GM18498 (cell line): ENCODE measurements around the gene LTBP4.
A peak's percentile ranks its signal among the peaks of the same experiment; 100 is the strongest.
"Not testable (repeated sequence)": the region's sequence is repeated elsewhere in the genome, so short reads cannot be mapped to it uniquely, and the experiment has no call there.

Experiments used
- ATAC-seq: cut with Tn5 transposase; IDR thresholded peaks from one replicate; pipeline ENCODE4 v1.9.1; 2021; ENCODE audit warnings: mild to moderate bottlenecking, moderate library complexity; ENCODE audit not compliant: unreplicated experiment

LTBP4 gene

GRCh38 chr19:40576585-40577451 is 24.4 kb upstream of the LTBP4 start, which contains the start of gene SHKBP1:
SHKBP1 (plus strand) TSS chr19:40576873; CDS start chr19:40576900, 27 bp downstream.
- ATAC-seq, result peak; percentile 97

GRCh38 chr19:40578442-40578908 is 22.7 kb upstream of the LTBP4 start:
- ATAC-seq, result no peak

- ATAC-seq, result no peak
Observed at GRCh38 chr19:40580619-40581018, 20.6 kb upstream of the LTBP4 start.

GRCh38 chr19:40581531-40581930 is 19.6 kb upstream of the LTBP4 start:
- ATAC-seq, result no peak

GRCh38 chr19:40582467-40582866 is 18.7 kb upstream of the LTBP4 start:
- ATAC-seq, result no peak

GRCh38 chr19:40583283-40583682 is 17.9 kb upstream of the LTBP4 start:
- no peak for ATAC-seq

- ATAC-seq, result no peak
Observed at GRCh38 chr19:40584007-40584406, 17.2 kb upstream of the LTBP4 start.

- no peak for ATAC-seq
Observed at GRCh38 chr19:40585241-40585981, 15.8 kb upstream of the LTBP4 start.

- ATAC-seq, result no peak
Observed at GRCh38 chr19:40585982-40586422, 15.2 kb upstream of the LTBP4 start.

- no peak for ATAC-seq
Observed at GRCh38 chr19:40586611-40587010, 14.6 kb upstream of the LTBP4 start.

GRCh38 chr19:40588110-40588854 is 12.9 kb upstream of the LTBP4 start:
- ATAC-seq, result no peak

GRCh38 chr19:40588926-40589569 is 12.1 kb upstream of the LTBP4 start:
- ATAC-seq, result no peak

GRCh38 chr19:40589591-40590429 is 11.4 kb upstream of the LTBP4 start:
- no peak for ATAC-seq

GRCh38 chr19:40590464-40591265 is 10.5 kb upstream of the LTBP4 start:
- no peak for ATAC-seq

- ATAC-seq, result not testable (repeated sequence)
Observed at GRCh38 chr19:40591724-40592123, 9.4 kb upstream of the LTBP4 start.

GRCh38 chr19:40592170-40592569 is 9.0 kb upstream of the LTBP4 start:
- no peak for ATAC-seq

GRCh38 chr19:40594255-40594654 is 6.9 kb upstream of the LTBP4 start:
- no peak for ATAC-seq

GRCh38 chr19:40594657-40595091 is 6.5 kb upstream of the LTBP4 start:
- ATAC-seq, result no peak
